GM12891 (cell line): ENCODE data around the gene LARGE2.

Source experiments
- PAX5 ChIP-seq: IDR thresholded peaks from 2 replicates; pipeline ENCODE4 v1.6.1; 2011; ENCODE audit warnings: low read length, moderate library complexity, mild to moderate bottlenecking; ENCODE audit not compliant: insufficient read depth, severe bottlenecking
- POLR2A ChIP-seq: IDR thresholded peaks from 2 replicates; pipeline ENCODE4 v1.6.1; 2011; ENCODE audit warnings: low read depth, low read length, control low read depth
- POLR2AphosphoS5 ChIP-seq: IDR thresholded peaks from 2 replicates; pipeline ENCODE4 v1.6.1; 2011; ENCODE audit warnings: low read depth, low read length, control low read depth
- POU2F2 ChIP-seq: IDR thresholded peaks from 2 replicates; pipeline ENCODE4 v1.6.1; 2011; ENCODE audit warnings: low read depth, mild to moderate bottlenecking, control low read depth, low read length, moderate library complexity
- SPI1 ChIP-seq: IDR thresholded peaks from 2 replicates; pipeline ENCODE4 v1.6.1; 2011; ENCODE audit warnings: low read depth, low read length, control low read depth
- TAF1 ChIP-seq: IDR thresholded peaks from 2 replicates; pipeline ENCODE4 v1.6.1; 2011; ENCODE audit warnings: low read depth, low read length, control low read depth

- TF ChIP-seq POLR2AphosphoS5 (no peak), POLR2A (no peak), POU2F2 (no peak), TAF1 (no peak), PAX5 (no peak), SPI1 (no peak)
Observed at GRCh38 chr11:45913942-45914635, 8.4 kb upstream of the LARGE2 start.
